Spleen (tissue), 11 donors: Measurements from ENCODE around the gene ZNF747. TPM values are rescaled to one million over a fixed set of nuclear protein-coding genes. Genes with fewer than 3 reads are reported as not detected.
A peak's percentile ranks its signal among the peaks of the same experiment; 100 is the strongest.

Experiments
- DNase-seq: peaks from one replicate; pipeline ENCODE4 v3.0.0-alpha.2; 2020
- H3K27ac ChIP-seq, 8 donors: fragments of 200-600 bp; sonication (generic) in 7 of 8; 1 replicate in 4 of 8; 2 replicates in 4 of 8; pipeline versions ENCODE4 v1.5.0 to v1.8.0; 2016 to 2021; ENCODE audit warnings: inconsistent platforms in 4 of 8, mild to moderate bottlenecking in 4 of 8, moderate library complexity in 1 of 8
- H3K27me3 ChIP-seq, 7 donors: fragments of 200-600 bp; sonication (generic) in 6 of 7; replicated peaks in 1 of 7; 1 replicate in 4 of 7; 2 replicates in 3 of 7; pipeline versions ENCODE4 v1.5.0 to v1.8.0; 2016 to 2021; ENCODE audit warnings: inconsistent platforms in 3 of 7, mild to moderate bottlenecking in 1 of 7
- H3K36me3 ChIP-seq, 6 donors: fragments of 200-600 bp; sonication (generic) in 5 of 6; 1 replicate in 4 of 6; 2 replicates in 2 of 6; pipeline versions ENCODE4 v1.5.0 to v1.8.0; 2016 to 2021; ENCODE audit warnings: inconsistent platforms in 2 of 6
- H3K4me1 ChIP-seq, 6 donors: fragments of 200-600 bp; sonication (generic) in 5 of 6; 1 replicate in 3 of 6; 2 replicates in 3 of 6; pipeline versions ENCODE4 v1.5.0 to v1.8.0; 2016 to 2021; ENCODE audit warnings: inconsistent platforms in 3 of 6
- H3K4me3 ChIP-seq, 8 donors: fragments of 200-600 bp; sonication (generic) in 7 of 8; 1 replicate in 4 of 8; 2 replicates in 4 of 8; pipeline versions ENCODE4 v1.5.0 to v1.8.0; 2016 to 2021; ENCODE audit warnings: inconsistent platforms in 4 of 8, mild to moderate bottlenecking in 4 of 8, moderate library complexity in 2 of 8
- H3K9me3 ChIP-seq, 8 donors: fragments of 200-600 bp; sonication (generic) in 7 of 8; 1 replicate in 4 of 8; 2 replicates in 4 of 8; pipeline versions ENCODE4 v1.5.0 to v1.8.0; 2016 to 2021; ENCODE audit warnings: inconsistent platforms in 4 of 8
- POLR2A ChIP-seq, 3 donors: fragments of 450-650 bp; IDR thresholded peaks; one replicate each; pipeline ENCODE4 v1.5.1; 2017; ENCODE audit warnings: antibody characterized with exemption in 3 of 3, mild to moderate bottlenecking in 1 of 3
- POLR2AphosphoS5 ChIP-seq, 3 donors: sonication (generic); formaldehyde crosslinking; IDR thresholded peaks; one replicate each; pipeline ENCODE4 v1.5.1; 2017; ENCODE audit warnings: antibody characterized with exemption in 3 of 3
- WGBS, 5 donors: extraction: QIAGEN DNeasy Blood & Tissue Kit in 3 of 5; methylation state at CpG; one replicate each; pipeline versions ENCODE4 v1.1.5 to v1.1.7; 2013 to 2018; 5-methylcytosine and 5-hydroxymethylcytosine counted together
- intact Hi-C: fragments of 100-400 bp; cut with DNase I; formaldehyde crosslinking; loops from one replicate; pipeline ENCODE4 v1.15.0; 2023; ENCODE audit warnings: low total_unique reads
- polyA plus RNA-seq, 3 donors: library from polyadenylated mRNA; stranded (reverse); fragments of 200-250 nt; gene quantifications; one replicate each; pipeline ENCODE4 v1.2.1, GENCODE V29; 2013
- total RNA-seq, 7 donors: library from RNA; depleted of rRNA in 3 of 7; stranded (reverse); fragments of >200 nt in 3 of 7; fragmentation: NEBNext Ultra II Directional in 4 of 7; extraction: Animal tissue kit (Norgen Biotek cat#: 25700) in 4 of 7; gene quantifications; one replicate each; pipeline versions ENCODE4 v1.1.0 to v1.2.1, GENCODE V29; 2016 to 2021
- TF ChIP-seq, protein P1 (sequence below), 11 experiments: fragments of 200-600 bp in 7 of 11; fragments of 450-650 bp in 4 of 11; sonication (generic) in 4 of 11; IDR thresholded peaks in 8 of 11; conservative IDR thresholded peaks in 3 of 11; 1 replicate in 7 of 11; 2 replicates in 4 of 11; pipeline versions ENCODE4 v1.4.0 to v1.8.0; 2016 to 2021; ENCODE audit warnings: antibody characterized with exemption in 11 of 11, inconsistent platforms in 4 of 11, mild to moderate bottlenecking in 1 of 11
- donor health status: healthy with polysubstance abuse.
- donor health status: DM: no; HTN: no; CAD: no; lungs with moderate emphysema.
- donor health status: DM: no; HTN: no; CAD: no.
- donor health status: Bipolar disorder and iron deficiency.
- donor health status: healthy.
- donor health status: DM: no; HTN: no; CAD: no.
- donor health status: DM: yes; HTN: yes; CAD: no.

Gene ZNF747
- total and polyA plus RNA-seq, 10 donors, result 5.9 to 16.1 (median 10.9) TPM

DNA sequence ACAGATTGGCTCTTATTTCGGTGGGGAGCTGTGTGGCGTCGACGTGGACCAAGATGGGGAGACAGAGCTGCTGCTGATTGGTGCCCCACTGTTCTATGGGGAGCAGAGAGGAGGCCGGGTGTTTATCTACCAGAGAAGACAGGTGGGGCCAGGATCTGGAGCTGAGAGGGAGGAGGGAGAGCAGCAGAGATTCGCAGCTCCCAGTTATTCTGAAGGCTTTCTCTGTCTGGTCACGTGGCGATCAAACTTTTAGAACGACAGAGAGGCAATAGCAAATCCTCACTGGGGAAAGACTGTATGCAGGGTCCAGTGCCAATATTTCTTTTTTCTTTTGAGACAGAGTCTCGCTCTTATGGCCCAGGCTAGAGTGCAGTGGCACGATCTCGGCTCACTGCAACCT is 39.9 kb downstream of the ZNF747 start:
- H3K36me3 ChIP-seq, result peaks cover 0 to 100% (median 87%) of the 10 kb centered on the region in 6 donors
- WGBS, 5 donors, result 81 to 95% (median 86%) methylated on average over 12 of the region's 12 CpGs
- H3K27me3 ChIP-seq, result no peaks in the 10 kb centered on the region
- H3K27ac ChIP-seq, result no peak overlapping the region
- H3K4me3 ChIP-seq, result no peak overlapping the region
- no peaks in the 10 kb centered on the region for H3K9me3 ChIP-seq
- peaks cover 0 to 19% (median 8%) of the 10 kb centered on the region in 6 donors for H3K4me1 ChIP-seq
- intact Hi-C loops, result no loop called here
- TF ChIP-seq POLR2A (IDR thresholded peaks at IDR 0.05), result no peak
- TF ChIP-seq, protein P1, sequence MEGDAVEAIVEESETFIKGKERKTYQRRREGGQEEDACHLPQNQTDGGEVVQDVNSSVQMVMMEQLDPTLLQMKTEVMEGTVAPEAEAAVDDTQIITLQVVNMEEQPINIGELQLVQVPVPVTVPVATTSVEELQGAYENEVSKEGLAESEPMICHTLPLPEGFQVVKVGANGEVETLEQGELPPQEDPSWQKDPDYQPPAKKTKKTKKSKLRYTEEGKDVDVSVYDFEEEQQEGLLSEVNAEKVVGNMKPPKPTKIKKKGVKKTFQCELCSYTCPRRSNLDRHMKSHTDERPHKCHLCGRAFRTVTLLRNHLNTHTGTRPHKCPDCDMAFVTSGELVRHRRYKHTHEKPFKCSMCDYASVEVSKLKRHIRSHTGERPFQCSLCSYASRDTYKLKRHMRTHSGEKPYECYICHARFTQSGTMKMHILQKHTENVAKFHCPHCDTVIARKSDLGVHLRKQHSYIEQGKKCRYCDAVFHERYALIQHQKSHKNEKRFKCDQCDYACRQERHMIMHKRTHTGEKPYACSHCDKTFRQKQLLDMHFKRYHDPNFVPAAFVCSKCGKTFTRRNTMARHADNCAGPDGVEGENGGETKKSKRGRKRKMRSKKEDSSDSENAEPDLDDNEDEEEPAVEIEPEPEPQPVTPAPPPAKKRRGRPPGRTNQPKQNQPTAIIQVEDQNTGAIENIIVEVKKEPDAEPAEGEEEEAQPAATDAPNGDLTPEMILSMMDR (IDR thresholded peaks at IDR 0.05 in 8 of 11, conservative IDR thresholded peaks at IDR 0.05 in 3 of 11), result no peak
- TF ChIP-seq POLR2AphosphoS5 (IDR thresholded peaks at IDR 0.05), result no peak
- DNase-seq, result no peak

DNA sequence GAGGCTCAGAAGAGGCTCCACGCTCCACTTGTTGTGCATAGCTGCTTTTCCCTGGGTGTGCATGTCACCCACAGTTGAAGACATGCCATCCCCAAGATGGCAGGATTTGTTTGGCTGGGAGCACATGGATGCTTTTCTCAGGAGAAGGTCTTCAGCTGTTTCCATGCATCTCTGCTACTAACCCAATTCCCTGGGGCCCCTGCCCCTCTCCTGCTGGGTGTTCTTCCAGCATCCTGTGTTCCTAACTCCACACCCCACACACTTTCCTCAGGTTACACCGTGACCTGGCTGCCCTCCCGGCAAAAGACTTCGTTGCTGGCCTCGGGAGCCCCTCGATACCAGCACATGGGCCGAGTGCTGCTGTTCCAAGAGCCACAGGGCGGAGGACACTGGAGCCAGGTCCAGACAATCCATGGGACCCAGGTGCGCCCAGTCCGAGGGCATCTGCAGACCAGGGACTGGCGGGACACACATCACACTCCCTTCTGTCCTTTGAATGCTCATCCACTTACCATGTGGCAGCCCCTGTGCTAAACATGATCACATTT is 40.6 kb downstream of the ZNF747 start:
- intact Hi-C loops, result no loop called here
- 89 to 95% (median 91%) methylated on average over 11 of the region's 11 CpGs for WGBS, 5 donors
- DNase-seq, result no peak
- Histone ChIP-seq H3K4me1 (peaks cover 0 to 25% (median 8%) of the 10 kb centered on the region in 6 donors), H3K4me3 (no peak overlapping the region), H3K9me3 (no peaks in the 10 kb centered on the region), H3K27ac (no peak overlapping the region), H3K27me3 (no peaks in the 10 kb centered on the region), H3K36me3 (peaks cover 0 to 100% (median 87%) of the 10 kb centered on the region in 6 donors)
- TF ChIP-seq POLR2AphosphoS5 (IDR thresholded peaks at IDR 0.05), result peak in 1 of 3 donors; percentile 54
- TF ChIP-seq, protein P1 (IDR thresholded peaks at IDR 0.05 in 8 of 11, conservative IDR thresholded peaks at IDR 0.05 in 3 of 11), result no peak
- no peak for TF ChIP-seq POLR2A (IDR thresholded peaks at IDR 0.05)

DNA sequence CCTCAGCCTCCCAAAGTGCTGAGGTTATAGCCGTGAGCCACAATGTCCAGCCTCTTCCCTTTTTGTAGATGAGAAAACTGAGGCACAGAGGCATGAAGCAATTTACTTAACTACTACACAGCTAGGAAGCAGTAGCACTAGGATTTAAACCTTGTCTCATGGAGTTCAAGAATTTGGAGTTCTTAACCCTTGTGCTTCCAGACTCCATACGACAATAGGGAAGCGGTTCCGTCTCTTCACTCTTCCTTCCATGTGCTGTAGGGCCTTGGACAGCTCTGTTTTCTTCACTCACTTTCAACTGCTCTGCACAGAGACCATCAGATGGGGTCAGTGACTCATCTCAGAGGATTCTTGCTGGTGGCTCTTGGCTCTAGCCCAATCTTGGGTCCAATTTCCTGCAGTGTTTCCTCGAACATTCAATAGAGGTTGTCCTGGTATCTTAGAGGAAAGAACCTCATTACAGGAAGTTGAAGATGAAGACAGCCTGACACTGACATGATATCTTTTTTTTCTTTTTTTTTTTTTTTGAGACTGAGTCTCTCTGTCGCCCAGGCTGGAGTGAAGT is 42.8 kb downstream of the ZNF747 start:
- Histone ChIP-seq H3K27ac (peak overlapping the region in 5 of 8 donors; percentile 8 to 59 (median 29)), H3K36me3 (peaks cover 0 to 100% (median 86%) of the 10 kb centered on the region in 6 donors), H3K9me3 (no peaks in the 10 kb centered on the region), H3K4me3 (no peak overlapping the region), H3K27me3 (no peaks in the 10 kb centered on the region), H3K4me1 (peaks cover 0 to 34% (median 10%) of the 10 kb centered on the region in 6 donors)
- intact Hi-C loops, result no loop called here
- TF ChIP-seq, protein P1 (IDR thresholded peaks at IDR 0.05 in 8 of 11, conservative IDR thresholded peaks at IDR 0.05 in 3 of 11), result no peak
- TF ChIP-seq POLR2A (IDR thresholded peaks at IDR 0.05) (no peak), POLR2AphosphoS5 (IDR thresholded peaks at IDR 0.05) (peak in 1 of 3 donors; percentile 47)
- 34 to 47% (median 44%) methylated on average over 6 of the region's 6 CpGs for WGBS, 5 donors
- no peak for DNase-seq

DNA sequence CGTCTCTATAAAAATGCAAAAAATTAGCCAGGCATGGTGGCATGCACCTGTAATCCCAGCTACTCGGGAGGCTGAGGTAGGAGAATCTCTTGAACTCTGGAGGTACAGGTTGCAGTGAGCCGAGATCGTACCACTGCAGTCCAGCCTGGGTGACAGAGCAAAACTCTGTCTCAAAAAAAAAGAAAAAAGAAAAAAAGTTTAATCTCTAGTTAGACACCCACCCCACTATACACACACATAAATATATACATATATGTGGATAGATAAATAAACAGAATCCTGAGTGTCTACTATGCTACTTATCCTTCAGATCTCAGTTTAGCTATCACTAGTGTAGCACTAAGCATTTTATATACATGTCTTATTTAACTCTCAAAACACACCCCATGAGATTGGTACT is 43.4 kb downstream of the ZNF747 start:
- intact Hi-C loops, result no loop called here
- TF ChIP-seq POLR2AphosphoS5 (IDR thresholded peaks at IDR 0.05) (no peak), POLR2A (IDR thresholded peaks at IDR 0.05) (no peak)
- TF ChIP-seq, protein P1 (IDR thresholded peaks at IDR 0.05 in 8 of 11, conservative IDR thresholded peaks at IDR 0.05 in 3 of 11), result no peak
- H3K36me3 ChIP-seq, result peaks cover 0 to 100% (median 86%) of the 10 kb centered on the region in 6 donors

More for the DNA sequence above, 43.4 kb downstream of the ZNF747 start:
- Histone ChIP-seq H3K4me3 (no peak overlapping the region), H3K27ac (peak overlapping the region in 3 of 8 donors; percentile 8 to 42 (median 29)), H3K27me3 (no peaks in the 10 kb centered on the region), H3K9me3 (no peaks in the 10 kb centered on the region), H3K4me1 (peaks cover 0 to 34% (median 10%) of the 10 kb centered on the region in 6 donors)
- DNase-seq, result no peak
- WGBS, 5 donors, result 85 to 98% (median 96%) methylated on average over 4 of the region's 4 CpGs
